ENCODE data around the gene SC5D. TPM values are rescaled to one million over a fixed set of nuclear protein-coding genes. Genes with fewer than 3 reads are reported as not detected.

SC5D gene
- total and polyA plus RNA-seq, 12 donors: 18.3 to 317 (median 42.6) TPM

DNA sequence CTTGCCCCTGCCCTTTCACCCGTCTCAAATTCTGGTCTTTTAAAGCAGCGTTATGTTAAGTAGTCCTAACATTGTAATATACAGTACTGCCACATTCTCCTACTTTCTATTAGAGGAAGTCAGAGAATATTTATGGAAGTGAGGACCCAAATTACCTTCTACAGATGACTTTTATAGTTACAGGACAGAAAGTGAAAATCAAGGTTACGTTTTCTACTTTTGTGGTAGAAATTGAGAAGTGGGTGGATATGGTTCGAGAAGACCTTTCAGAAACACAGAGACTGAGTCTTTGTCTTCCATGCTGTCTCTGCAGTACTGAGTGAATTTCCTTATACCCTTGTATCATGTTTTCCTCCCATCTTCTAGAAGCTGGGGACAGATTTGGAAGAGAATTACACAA is 17.1 kb downstream of the SC5D start:
- no peak overlapping the region for H3K27ac ChIP-seq
- H3K27me3 ChIP-seq: no peaks in the 10 kb centered on the region
- no peak for DNase-seq
- 88 to 94% (median 90%) methylated on average over 4 of the region's 4 CpGs for WGBS, 4 donors
- no peak overlapping the region for H3K4me3 ChIP-seq
- H3K9me3 ChIP-seq (replicated peaks in 1 of 3): no peaks in the 10 kb centered on the region
- no peak for TF ChIP-seq POLR2A (IDR thresholded peaks at IDR 0.05)
- TF ChIP-seq, protein P1, sequence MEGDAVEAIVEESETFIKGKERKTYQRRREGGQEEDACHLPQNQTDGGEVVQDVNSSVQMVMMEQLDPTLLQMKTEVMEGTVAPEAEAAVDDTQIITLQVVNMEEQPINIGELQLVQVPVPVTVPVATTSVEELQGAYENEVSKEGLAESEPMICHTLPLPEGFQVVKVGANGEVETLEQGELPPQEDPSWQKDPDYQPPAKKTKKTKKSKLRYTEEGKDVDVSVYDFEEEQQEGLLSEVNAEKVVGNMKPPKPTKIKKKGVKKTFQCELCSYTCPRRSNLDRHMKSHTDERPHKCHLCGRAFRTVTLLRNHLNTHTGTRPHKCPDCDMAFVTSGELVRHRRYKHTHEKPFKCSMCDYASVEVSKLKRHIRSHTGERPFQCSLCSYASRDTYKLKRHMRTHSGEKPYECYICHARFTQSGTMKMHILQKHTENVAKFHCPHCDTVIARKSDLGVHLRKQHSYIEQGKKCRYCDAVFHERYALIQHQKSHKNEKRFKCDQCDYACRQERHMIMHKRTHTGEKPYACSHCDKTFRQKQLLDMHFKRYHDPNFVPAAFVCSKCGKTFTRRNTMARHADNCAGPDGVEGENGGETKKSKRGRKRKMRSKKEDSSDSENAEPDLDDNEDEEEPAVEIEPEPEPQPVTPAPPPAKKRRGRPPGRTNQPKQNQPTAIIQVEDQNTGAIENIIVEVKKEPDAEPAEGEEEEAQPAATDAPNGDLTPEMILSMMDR (IDR thresholded peaks at IDR 0.05): no peak
- peaks cover 0 to 31% of the 10 kb centered on the region in 2 donors for H3K36me3 ChIP-seq (replicated peaks in 1 of 2)
- no peaks in the 10 kb centered on the region for H3K4me1 ChIP-seq (replicated peaks in 1 of 2)
- intact Hi-C loops (cut with DNase I): no loop called here

DNA sequence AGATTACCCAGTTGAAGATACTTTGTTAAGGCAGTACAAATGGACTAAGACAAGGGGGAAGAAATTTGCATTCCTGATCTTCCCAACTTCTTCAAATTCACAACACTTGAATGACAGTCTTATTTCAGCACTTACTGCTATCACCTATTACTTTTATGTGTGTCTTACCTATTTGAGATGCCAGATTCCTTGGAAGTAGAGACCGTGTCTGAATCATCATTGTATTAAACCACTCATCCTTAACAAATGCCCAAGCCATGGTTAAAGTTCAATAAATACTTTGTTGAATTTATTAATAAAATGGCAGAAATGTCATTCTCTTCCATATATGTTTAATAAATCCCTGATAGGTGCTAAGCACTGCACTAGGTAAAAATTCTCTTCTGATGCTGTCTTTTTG is 18.3 kb downstream of the SC5D start:
- Histone ChIP-seq H3K27me3 (no peaks in the 10 kb centered on the region), H3K27ac (no peak overlapping the region), H3K4me1 (replicated peaks in 1 of 2) (no peaks in the 10 kb centered on the region), H3K4me3 (no peak overlapping the region), H3K9me3 (replicated peaks in 1 of 3) (no peaks in the 10 kb centered on the region), H3K36me3 (replicated peaks in 1 of 2) (peaks cover 0 to 19% of the 10 kb centered on the region in 2 donors)
- WGBS, 4 donors: 94 to 100% (median 96%) methylated on average over 1 of the region's 1 CpG
- DNase-seq: no peak
- intact Hi-C loops (cut with DNase I): no loop called here
- TF ChIP-seq POLR2A (IDR thresholded peaks at IDR 0.05): no peak
- TF ChIP-seq, protein P1 (IDR thresholded peaks at IDR 0.05): no peak

DNA sequence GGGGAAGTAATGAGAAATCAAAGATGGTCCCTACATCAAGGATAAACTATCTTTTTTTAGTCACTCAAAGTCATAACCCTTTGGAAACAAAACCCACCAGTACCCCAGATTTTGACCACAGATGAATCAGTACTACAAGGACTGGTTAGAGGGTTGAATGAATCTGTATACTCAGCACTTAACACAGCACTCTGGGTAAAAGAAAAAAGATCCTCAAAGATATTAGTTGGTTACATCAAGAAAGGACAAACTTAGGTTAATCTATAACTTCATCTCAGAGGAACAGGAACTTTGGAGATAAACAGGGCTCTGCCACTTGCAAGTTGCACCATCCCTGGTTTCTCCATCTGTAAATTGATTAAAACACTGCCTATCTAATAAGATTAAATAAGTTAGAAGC is 18.8 kb downstream of the SC5D start:
- Histone ChIP-seq H3K27me3 (no peaks in the 10 kb centered on the region), H3K4me3 (no peak overlapping the region), H3K9me3 (replicated peaks in 1 of 3) (no peaks in the 10 kb centered on the region), H3K36me3 (replicated peaks in 1 of 2) (peaks cover 0 to 16% of the 10 kb centered on the region in 2 donors), H3K4me1 (replicated peaks in 1 of 2) (no peaks in the 10 kb centered on the region), H3K27ac (no peak overlapping the region)
- no peak for DNase-seq
- intact Hi-C loops (cut with DNase I): no loop called here
- no peak for TF ChIP-seq POLR2A (IDR thresholded peaks at IDR 0.05)
- TF ChIP-seq, protein P1 (IDR thresholded peaks at IDR 0.05): no peak

DNA sequence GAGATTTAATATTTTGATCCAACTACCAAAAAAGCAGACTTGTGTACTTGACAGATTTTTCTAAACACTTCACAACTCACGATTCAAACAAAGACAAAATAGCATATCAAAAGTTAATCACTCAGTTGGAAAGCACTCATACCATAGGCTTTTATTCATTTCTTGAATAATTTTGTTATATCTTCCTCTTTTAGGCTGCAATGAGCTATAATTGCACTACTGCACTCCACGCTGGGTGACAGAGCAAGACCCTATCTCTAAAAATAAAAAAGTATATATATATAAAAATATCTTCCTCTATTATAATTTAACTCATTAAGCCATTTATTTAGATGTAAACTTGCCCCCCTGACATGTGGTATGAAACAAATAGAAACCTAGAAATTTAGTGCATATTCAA is 19.9 kb downstream of the SC5D start:
- H3K4me3 ChIP-seq: no peak overlapping the region
- no peaks in the 10 kb centered on the region for H3K4me1 ChIP-seq (replicated peaks in 1 of 2)
- peaks cover 0 to 5% of the 10 kb centered on the region in 2 donors for H3K36me3 ChIP-seq (replicated peaks in 1 of 2)
- no peak for DNase-seq
- intact Hi-C loops (cut with DNase I): no loop called here
- H3K9me3 ChIP-seq (replicated peaks in 1 of 3): no peaks in the 10 kb centered on the region
- TF ChIP-seq POLR2A (IDR thresholded peaks at IDR 0.05): no peak
- TF ChIP-seq, protein P1 (IDR thresholded peaks at IDR 0.05): no peak
- 79 to 93% (median 92%) methylated on average over 2 of the region's 2 CpGs for WGBS, 4 donors
- no peaks in the 10 kb centered on the region for H3K27me3 ChIP-seq
- H3K27ac ChIP-seq: no peak overlapping the region

Data from adrenal gland (tissue), 12 donors.